ENCODE measurements around the gene IFIT2.
"Not testable (repeated sequence)": the region's sequence is repeated elsewhere in the genome, so short reads cannot be mapped to it uniquely, and the experiment has no call there.

The IFIT2 gene

GRCh38 chr10:89301721-89302445 is at the start of gene IFIT2:
IFIT2 (plus strand) TSS chr10:89302046; CDS start chr10:89302124, 78 bp downstream.
- H3K4me3 ChIP-seq (ENCODE audit: control insufficient read depth, low read depth, low read length), result peak within 1 kb of the TSS; percentile 37
- no peak for DNase-seq (ENCODE audit: low read depth)
- TF ChIP-seq CTCF (IDR thresholded peaks at IDR 0.05; ENCODE audit: control insufficient read depth, insufficient read depth, low read depth, low read length, missing control alignments), result no peak

GRCh38 chr10:89252225-89252585 is 49.6 kb upstream of the IFIT2 start:
- no peak for DNase-seq (ENCODE audit: low read depth)
- H3K4me3 ChIP-seq (ENCODE audit: control insufficient read depth, low read depth, low read length), result no peak overlapping the region
- TF ChIP-seq CTCF (IDR thresholded peaks at IDR 0.05; ENCODE audit: control insufficient read depth, insufficient read depth, low read depth, low read length, missing control alignments), result no peak

- DNase-seq (ENCODE audit: low read depth); H3K4me3 ChIP-seq (ENCODE audit: control insufficient read depth, low read depth, low read length): not testable (repeated sequence)
These were observed 46.7 kb upstream of the IFIT2 start for GRCh38 chr10:89255091-89255579.

- no peak overlapping the region for H3K4me3 ChIP-seq (ENCODE audit: control insufficient read depth, low read depth, low read length)
- no peak for TF ChIP-seq CTCF (IDR thresholded peaks at IDR 0.05; ENCODE audit: control insufficient read depth, insufficient read depth, low read depth, low read length, missing control alignments)
- DNase-seq (ENCODE audit: low read depth), result no peak
These were observed 46.1 kb upstream of the IFIT2 start for GRCh38 chr10:89255793-89256192.

GRCh38 chr10:89256340-89256739 is 45.5 kb upstream of the IFIT2 start:
- no peak for TF ChIP-seq CTCF (IDR thresholded peaks at IDR 0.05; ENCODE audit: control insufficient read depth, insufficient read depth, low read depth, low read length, missing control alignments)
- no peak for DNase-seq (ENCODE audit: low read depth)
- no peak overlapping the region for H3K4me3 ChIP-seq (ENCODE audit: control insufficient read depth, low read depth, low read length)

- no peak for TF ChIP-seq CTCF (IDR thresholded peaks at IDR 0.05; ENCODE audit: control insufficient read depth, insufficient read depth, low read depth, low read length, missing control alignments)
- no peak for DNase-seq (ENCODE audit: low read depth)
- no peak overlapping the region for H3K4me3 ChIP-seq (ENCODE audit: control insufficient read depth, low read depth, low read length)
These were observed 44.9 kb upstream of the IFIT2 start for GRCh38 chr10:89256962-89257361.

GRCh38 chr10:89257581-89257980 is 44.3 kb upstream of the IFIT2 start:
- no peak overlapping the region for H3K4me3 ChIP-seq (ENCODE audit: control insufficient read depth, low read depth, low read length)
- no peak for DNase-seq (ENCODE audit: low read depth)
- TF ChIP-seq CTCF (IDR thresholded peaks at IDR 0.05; ENCODE audit: control insufficient read depth, insufficient read depth, low read depth, low read length, missing control alignments), result no peak

Measured in AG09309 (cell line).